Stimulated activated naive CD4-positive, alpha-beta T cell (primary cell): Measurements from ENCODE around the gene PITX2.

Source experiments
- DNase-seq, 6 experiments: peaks; one replicate each; lab custom pipeline; 2025; lab: John Stamatoyannopoulos, UW

PITX2 gene

DNA sequence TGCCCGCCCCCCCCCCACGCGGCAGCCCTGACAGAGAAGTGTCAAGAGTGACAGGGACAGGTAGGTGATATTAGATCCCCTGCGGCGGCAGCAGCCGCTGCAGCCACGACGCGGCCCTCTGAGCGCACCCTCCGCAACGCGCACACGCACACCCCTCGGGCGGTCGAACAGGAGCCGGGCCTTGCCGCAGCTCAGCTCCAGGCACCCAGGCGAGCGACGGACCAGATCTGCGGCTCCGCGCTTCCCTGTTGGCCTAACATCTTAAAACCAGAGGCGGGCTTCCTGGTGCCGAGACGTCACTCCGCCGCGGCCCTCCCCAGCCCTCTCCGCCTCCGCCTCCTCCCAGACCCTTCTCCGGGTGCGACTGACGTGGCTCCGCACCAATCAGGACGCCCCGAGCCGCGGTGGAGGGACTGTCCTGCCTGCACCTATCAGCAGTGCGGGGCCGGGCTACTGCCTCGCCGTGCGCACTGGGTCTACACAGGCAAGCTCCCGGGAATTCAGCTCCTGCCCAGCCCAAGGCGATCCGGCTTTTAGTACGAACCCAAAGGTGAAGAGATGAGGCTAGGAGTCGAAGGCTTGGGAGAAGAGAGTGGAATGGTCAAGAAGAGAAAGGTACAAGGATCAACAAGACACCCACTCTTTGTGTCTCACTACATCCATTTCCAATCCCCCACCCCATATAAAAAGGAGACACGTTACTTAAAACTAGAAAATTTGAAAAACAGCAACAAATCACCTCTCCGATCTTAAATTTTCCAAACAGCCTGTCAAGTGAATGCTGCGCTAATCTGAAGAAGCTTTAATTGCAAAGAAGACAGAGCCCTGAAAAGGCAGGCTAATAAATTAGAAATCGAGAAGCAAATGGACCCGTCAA, at the start of gene PITX2:
TSS of gene PITX2 (minus strand) at position 237 of the 877 bp plus-strand sequence. CDS start 617 bp downstream, outside the sequence.
- no peak for DNase-seq

DNA sequence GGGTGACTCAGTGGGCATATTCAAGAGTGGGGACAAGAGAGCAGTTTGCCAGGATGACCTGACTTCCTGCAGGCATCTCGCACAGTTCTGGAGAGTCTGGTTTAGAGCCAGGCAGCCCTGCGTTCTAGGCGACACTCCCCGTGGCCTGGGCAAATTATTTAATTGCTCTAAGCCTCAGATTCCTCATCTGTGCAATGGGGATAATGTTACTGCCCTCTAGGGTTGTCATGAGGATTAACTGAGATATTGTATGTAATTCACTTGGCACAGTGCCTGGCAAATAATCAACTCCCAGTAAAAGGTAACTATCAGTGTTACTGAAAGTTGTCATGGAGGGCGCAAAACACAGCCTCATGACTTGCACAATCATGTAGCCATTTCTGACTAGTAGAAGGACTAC, 48.8 kb upstream of the PITX2 start:
- DNase-seq, result no peak

DNA sequence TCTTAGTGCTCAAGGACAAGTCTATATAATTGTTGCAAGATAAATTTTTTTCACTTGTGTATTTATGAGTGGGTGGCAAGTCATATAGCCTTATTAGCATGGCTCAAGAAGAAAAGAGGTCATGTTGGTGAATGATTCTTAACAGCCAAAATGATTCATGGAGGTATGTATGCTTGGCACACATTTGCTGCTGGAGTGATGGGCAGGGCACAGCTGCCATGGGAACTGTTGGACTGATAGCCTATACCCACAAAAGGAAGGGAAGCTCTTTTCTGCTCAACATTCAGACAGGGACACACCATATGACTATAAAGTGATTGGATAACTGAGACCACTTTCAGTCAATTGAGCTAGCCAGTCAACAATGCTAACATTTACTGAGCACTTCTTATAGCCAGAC, 46.8 kb upstream of the PITX2 start:
- no peak for DNase-seq

DNA sequence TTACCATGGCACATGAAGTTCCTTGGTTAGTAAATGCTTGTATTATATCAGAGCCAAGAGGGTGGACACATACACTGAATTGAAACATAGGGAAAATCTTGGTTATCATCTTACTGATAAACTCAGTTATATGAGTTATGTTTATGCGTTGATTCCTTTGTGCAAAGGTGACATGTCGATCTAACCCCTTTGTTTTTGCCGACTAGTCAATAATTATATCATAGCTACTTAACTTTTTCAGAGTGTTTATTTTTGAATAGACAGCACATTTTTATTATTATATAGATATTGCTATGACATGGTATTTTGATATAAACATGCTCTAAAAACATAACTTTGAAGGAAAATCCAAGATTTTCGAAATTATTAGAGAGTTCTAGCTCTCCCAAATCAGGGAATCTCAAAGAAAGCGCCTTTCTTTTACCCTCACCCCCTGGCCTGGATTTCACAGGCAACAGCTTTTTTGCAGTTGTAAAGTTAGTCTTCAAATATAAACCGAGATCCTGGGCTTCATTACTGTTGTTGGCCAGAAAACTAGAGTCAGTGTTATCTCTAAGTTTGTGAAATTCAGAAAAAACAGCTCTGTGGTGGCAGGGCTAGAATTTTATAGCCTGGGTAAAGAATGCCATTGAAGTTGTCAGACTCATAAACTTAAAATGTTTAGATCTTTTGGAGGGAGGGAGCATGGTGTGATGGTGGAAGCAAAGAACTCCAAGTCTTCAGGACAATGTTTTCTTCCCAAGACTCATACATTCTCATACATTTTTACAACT, 45.8 kb upstream of the PITX2 start:
- DNase-seq, result no peak

DNA sequence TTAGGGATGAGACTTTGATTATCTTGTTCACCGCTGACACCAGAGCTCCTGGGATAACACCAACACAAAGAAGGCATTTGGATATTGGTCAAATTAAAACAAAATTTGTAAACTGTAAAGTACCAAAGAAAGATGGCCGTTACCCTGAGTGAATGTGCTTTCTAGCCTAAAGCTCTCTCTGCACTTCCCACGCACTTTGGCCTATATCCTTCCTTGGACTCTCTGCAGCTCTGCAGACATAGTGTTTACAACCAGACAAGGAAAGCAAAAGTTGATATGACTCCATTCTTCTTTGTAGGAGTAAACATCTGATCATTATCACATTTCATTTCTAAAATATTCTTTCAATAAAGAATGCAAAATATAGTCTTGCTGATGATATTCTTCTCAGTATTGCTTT, 44.8 kb upstream of the PITX2 start:
- DNase-seq, result no peak

DNA sequence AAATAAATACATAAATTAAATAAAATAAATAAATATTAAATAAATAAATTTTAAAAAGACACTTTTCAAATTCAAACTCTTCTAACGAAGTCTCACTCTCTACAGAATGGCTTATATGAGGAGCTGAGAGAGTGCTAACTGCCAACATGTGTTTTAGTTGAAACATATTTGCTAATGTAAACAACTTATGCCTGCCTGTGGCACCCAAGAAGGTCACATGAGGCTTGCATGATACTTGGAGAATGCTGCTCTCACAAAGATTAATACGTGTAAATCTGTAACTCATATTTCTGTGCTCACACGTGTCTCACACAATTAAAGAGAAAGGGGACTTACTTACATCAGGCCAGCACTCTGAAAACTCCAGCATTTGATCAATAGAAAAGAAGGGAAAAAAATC, 43.2 kb upstream of the PITX2 start:
- DNase-seq, result no peak

DNA sequence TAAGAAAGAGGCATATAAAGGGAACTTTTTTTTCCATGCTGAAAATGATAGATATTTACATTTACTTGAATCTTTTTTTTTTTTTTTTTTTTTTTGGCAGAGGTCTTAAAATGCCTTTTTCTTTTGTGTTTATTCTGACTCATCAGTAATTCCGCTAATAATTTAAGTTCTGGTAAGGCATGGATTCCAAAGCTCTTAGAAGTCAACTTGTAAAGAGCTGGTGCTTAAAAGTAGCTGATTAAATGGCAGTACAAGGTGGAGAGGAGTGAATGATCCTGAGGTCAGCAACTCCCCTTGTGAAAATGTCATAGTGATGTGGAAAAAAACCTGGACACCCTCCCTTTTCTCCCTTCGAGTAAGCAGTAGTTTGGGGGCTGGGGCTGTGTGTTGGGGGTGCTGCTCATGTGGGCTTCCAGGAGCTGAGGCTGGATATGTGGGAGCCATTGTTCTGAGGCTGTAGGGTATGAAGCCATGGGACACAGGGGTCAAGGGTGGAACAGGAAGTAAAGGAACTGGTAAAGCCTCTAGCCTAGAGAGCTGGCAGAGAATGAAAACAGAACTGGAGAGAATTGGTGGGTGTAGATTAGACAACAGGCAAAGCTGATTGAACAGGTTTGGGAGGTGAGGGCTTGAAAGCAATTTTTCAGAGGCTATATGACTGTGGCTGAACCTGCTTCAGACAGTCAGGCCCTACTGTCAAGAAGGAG, 41.0 kb upstream of the PITX2 start:
- no peak for DNase-seq

DNA sequence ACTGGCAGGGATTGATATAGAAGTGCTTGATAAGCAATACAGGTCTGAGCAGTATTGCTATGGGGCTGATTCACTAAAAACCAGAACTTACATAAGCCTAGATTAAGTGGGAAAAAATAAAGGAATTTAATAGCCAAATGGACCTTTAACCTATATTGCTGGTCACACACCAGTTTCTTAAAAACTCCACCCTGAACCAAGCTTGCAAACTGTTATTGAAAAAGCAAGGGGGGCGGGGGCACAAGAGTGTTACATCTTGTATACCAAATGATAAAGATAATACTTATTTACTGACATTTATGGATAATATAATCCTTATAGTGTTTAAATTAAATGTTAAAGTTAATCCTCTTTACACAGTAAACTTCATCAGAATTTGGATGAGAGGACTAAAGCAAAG, 40.3 kb upstream of the PITX2 start:
- DNase-seq, result no peak

DNA sequence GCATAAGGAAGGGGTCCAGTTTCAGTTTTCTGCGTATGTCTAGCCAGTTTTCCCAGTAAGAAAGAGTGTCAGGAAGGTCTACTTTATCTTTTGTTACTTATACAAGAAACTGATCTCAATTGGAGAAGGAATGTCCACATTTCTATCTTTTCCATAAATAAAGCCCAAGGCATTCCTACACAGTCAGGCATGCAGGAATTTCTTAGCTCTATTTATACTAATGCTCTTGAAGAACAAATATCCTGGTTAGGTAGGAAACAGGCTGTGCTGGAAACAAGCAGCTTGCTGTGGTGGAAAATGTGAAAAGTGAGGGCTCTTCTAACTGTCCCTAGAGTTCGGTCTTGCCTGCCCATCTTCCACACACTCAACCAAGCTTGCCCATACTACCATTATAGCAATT, 37.9 kb upstream of the PITX2 start:
- no peak for DNase-seq

DNA sequence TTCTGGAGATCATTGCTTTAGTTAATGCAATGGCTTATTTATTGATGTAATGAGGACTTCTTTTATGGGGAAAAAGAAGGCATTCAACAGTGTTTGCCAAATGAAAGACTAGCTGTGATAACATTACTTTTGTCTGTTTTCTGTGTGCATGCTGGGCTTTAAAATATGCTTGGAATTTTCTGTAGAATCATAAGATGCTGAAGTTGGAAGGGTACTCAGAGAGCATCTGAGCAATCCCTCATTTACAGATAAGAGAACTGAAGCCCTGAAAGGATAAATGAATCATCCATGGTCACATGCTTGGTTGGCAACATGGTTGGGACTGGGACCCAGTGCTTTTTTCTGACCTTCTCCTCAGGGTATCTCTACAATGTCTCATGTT, 31.4 kb upstream of the PITX2 start:
- no peak for DNase-seq

DNA sequence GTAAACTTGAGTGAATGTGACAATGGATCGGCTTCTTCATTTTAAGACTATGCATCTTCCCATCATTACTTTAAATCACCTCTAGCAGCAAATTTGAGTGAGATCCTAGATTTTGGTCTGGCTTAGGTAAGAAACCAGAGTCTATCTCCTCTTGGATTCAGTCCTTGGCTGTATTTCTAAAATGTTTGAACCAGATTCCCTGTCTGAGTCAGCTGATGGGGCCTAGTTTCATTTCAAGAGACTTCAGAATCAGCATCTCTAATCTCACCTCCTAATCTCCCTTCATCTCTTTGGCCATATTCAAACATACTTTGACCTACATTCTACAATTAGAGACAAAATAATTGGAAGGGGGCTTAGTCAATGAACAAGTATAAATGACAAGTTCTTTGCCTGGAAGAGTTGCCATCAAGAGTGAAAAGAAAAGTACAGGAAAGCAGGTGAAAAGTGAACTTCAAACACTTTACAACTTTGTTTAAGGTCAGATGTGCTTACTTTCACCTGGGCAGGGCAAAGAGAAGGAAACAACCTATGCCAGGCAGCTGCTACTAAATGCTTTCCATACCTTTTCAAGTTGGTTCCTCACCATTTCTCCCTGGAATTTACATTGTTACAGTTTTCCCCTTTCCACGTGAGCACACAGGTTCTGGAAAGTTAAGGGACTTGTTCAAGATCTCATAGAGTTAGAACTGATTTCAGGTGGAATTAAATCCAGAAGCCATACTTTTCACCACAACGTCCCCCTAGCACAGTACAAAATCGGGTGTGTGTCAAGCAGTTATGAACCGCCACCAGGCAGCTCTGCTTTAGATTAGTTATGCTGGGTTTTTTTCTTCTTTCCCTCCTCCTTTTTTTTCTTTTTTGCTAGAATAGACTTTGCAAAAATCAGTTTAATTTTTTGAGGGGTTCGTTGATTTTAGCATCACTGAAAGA, 30.7 kb upstream of the PITX2 start:
- no peak for DNase-seq

DNA sequence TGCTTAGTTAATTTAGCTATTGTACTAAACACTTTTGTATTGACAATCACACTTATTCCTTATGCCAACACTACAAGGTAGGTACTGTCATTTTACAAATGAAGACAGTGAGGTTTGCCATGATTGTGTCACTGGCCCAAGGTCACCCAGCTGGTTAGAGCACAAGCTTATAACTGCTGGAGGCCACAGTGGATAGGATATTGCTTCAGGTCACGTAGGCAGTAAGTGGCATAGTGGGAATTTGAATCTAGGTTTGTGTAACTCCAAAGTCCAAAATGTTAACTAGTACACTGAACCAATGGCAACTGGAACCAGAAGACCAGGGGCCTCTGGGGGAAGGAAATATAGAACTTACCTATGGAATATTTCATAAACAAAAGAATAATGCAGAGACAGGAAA, 21.1 kb upstream of the PITX2 start:
- DNase-seq, result no peak

DNA sequence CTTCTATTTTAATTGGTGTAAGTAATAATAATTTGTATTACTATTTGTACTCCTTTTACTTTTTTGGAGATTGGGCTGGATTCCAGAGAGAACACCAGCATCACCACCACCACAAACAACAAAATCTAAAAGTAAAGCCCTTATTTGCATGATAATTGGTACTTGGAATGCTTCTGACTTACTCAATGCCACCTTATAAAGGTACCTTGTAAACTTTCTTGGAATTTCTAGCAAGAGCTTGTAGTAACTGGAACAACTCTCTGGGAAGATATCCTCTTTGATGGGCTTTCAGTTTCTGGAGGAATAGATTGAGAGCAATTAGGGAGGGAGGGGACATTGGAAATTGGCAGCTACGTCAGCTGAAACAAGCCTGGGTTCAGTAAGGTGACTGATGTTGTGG, 20.2 kb upstream of the PITX2 start:
- no peak for DNase-seq

DNA sequence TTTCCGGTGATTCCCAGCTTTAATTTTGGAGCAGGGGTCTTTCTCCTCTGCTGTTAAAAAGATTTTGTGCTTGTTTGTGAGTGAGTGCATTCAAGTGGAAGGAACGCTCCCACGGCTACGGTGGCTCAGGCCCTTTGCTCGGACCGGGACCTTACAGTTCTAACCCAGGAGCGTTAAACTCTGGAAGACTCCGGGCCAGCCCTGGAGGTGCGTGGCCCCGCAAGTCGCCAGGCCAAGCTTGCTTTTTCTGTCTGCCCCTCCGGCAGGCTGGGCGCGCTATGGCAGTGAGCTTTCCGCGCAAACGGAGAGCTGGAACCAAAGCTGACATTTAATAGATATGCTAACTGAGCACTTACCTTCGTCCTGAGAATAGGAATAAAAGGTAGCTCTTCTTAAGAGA, 18.3 kb upstream of the PITX2 start:
- DNase-seq, result no peak

DNA sequence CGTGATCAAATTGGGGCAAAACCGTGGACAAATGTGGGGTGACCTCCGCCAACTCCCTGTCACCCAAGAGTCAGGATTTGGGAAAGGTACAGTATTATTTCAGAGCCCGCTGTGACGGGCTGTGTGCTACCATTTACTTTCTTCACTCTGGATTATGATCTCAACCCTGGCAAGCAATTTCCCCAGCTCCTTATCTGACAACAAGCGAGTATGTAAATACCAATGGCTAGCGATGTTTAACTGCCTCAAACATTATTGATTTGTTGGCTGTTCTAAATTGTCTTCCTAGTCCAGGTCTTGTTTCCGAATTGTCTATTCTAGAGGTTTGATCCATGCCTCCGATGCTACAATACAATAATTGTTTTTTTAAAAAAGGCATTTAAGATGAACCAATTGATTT, 17.7 kb upstream of the PITX2 start:
- no peak for DNase-seq

DNA sequence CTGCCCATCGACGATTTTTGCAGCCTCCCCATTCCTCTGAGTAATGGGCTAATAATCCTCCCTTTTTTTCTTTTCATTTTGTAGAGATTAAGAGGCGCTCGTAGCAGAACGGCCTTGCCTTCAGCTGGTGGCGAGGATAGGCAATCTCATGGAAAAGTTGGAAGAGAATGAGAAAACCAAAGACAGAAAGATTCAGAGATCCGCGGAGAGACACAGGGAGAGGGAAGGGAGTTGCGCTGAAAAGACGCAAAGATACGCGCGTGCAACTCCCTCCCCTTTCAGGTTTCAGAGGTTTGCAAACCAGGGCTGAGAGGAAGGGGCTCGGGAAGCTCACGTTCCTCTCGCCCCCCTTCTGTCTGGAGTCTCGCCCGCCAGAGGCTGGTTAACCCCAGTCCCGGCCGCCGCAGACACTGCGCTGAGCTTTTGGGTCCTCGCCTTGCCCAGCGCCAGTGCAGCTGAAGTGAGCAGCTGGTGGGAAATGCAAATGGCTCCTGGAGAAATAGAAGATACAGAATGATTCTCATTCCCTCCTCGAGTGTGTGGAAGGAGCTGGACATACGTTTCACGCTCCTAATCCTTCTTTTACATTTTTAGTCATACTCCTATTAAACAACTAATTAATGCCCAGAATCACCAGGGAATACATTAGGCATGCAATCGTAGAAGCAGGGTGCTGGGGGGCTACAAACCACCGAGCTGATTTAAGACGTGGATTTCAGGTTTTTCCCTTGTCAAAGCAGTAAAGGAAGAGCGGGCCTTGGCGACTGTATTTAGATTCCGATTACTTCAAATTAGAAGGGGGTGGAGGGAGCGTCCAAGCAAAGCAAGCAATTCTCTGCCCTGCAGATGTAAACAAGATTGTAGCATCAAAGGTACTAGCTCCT, 16.6 kb upstream of the PITX2 start:
- no peak for DNase-seq

DNA sequence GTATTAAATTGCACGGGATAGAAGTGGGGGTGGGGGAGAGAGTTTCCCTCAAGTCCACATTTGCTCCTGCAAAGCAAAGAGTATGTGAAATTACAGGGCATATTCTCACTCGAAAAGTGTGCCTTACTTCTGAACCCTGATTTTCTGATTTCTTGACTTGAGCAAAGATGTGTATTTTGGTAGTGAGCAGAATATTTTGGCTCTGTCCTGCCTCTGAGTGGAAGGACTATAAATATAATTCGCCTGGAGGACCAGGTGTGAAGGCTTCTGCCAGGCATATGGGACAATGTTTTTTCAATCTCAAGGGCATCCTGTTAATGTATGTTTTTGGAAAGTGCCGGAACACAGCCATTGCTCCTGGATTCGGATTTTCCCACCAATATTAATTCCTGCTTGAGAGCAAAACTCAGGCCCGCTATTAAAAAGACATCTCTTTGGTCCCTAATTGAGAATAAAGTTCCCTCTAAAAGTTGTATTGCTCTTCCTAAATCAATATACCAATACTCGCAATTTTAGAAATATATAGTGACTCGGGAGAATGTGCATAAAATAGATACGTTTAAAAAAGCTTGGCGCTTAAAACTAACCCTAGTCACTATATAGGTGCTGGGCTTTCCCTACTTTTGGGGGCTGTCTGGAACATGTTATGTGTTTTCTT, 15.3 kb upstream of the PITX2 start:
- no peak for DNase-seq

DNA sequence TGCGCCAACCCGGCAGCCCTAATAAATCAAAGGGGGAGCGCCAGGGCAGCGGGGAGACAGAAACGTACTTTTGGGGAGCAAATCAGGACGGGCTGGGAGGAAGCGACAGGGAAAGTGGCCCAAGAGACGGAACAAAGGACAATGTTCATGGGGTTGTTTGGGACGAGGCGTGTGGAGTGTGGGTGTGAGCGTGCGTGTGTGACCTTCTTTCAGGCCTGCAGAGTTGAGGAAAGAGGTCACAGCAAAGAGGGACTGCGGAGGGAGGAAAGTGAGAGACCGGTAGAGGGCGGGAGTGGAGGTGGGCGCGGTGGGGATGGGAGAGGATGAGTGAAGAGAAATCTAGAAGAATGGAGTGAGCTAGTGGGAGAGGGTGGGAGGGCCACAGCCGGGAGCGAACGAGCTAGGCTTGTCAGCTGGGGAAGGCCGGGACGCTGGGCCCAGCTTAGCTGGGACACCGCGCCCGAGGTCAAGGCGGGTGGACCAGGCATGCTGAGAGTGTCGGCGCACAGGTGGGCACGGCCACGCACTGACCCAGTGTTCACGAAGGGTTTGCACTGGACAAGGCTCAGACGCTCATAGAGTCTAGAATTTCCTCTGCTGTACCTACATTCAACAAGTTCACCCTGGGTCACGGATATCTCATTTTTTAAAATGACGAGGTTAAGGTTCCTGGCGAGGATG, 14.7 kb upstream of the PITX2 start:
- DNase-seq, result no peak

DNA sequence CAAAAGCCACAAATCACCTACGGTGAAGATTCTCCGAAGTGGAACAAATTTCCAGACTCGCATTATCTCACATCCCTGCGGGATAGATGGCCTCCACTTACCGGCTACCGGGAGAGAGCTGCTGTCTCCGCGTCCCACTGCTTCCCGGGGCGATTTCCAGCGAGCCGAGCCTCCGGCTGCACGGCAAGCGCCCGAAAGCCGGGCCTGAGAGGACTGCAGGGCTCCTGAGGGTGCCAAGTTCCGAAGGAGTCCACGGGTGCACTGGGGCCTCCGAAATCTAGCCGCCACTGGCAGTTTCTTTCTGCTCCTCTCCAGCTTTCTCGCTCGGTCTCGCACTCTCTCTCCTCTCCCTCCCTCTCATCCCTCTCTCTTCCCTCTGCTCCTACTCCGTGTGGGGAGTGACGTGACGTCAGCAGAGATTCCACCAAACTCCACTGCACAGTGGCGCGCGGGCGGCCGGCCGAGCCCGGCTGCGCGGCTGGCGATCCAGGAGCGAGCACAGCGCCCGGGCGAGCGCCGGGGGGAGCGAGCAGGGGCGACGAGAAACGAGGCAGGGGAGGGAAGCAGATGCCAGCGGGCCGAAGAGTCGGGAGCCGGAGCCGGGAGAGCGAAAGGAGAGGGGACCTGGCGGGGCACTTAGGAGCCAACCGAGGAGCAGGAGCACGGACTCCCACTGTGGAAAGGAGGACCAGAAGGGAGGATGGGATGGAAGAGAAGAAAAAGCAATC, 14.0 kb upstream of the PITX2 start:
- no peak for DNase-seq
